ENCODE results near the gene MAD1L1.

DNA sequence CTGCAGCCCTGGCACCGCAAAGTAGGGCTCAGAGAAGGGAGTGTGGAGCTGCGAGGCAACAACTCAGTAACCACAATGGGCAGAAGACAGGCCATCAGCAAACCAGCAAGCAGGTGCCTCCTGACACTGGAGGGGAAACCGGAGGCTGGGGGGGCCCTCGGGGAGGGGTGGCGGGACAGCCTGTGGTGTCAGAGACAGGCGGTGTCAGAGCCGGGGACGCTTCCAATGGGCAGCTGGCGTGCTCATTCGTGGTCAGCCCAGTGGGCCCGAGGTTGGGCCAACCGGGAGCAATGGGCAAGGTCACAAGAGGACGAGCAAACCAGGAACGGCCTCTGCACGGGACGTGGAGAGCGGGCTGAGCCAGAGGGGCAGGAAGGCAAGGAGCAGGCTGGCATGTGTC is 158.1 kb downstream of the MAD1L1 start:
- TF ChIP-seq RAD21 (IDR thresholded peaks at IDR 0.05; ENCODE audit: low read depth), result no peak
- no peak for TF ChIP-seq CBX3 (IDR thresholded peaks at IDR 0.05; ENCODE audit: low read depth)
- TF ChIP-seq EZH2 (IDR thresholded peaks at IDR 0.05), result no peak
- TF ChIP-seq, protein P1, sequence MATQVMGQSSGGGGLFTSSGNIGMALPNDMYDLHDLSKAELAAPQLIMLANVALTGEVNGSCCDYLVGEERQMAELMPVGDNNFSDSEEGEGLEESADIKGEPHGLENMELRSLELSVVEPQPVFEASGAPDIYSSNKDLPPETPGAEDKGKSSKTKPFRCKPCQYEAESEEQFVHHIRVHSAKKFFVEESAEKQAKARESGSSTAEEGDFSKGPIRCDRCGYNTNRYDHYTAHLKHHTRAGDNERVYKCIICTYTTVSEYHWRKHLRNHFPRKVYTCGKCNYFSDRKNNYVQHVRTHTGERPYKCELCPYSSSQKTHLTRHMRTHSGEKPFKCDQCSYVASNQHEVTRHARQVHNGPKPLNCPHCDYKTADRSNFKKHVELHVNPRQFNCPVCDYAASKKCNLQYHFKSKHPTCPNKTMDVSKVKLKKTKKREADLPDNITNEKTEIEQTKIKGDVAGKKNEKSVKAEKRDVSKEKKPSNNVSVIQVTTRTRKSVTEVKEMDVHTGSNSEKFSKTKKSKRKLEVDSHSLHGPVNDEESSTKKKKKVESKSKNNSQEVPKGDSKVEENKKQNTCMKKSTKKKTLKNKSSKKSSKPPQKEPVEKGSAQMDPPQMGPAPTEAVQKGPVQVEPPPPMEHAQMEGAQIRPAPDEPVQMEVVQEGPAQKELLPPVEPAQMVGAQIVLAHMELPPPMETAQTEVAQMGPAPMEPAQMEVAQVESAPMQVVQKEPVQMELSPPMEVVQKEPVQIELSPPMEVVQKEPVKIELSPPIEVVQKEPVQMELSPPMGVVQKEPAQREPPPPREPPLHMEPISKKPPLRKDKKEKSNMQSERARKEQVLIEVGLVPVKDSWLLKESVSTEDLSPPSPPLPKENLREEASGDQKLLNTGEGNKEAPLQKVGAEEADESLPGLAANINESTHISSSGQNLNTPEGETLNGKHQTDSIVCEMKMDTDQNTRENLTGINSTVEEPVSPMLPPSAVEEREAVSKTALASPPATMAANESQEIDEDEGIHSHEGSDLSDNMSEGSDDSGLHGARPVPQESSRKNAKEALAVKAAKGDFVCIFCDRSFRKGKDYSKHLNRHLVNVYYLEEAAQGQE (IDR thresholded peaks at IDR 0.05; ENCODE audit: low read depth), result no peak
- TF ChIP-seq JUND (IDR thresholded peaks at IDR 0.05), result no peak
- no peak for TF ChIP-seq ZNF274 (IDR thresholded peaks at IDR 0.05; ENCODE audit: low read depth, low read length)
- TF ChIP-seq, protein P2, sequence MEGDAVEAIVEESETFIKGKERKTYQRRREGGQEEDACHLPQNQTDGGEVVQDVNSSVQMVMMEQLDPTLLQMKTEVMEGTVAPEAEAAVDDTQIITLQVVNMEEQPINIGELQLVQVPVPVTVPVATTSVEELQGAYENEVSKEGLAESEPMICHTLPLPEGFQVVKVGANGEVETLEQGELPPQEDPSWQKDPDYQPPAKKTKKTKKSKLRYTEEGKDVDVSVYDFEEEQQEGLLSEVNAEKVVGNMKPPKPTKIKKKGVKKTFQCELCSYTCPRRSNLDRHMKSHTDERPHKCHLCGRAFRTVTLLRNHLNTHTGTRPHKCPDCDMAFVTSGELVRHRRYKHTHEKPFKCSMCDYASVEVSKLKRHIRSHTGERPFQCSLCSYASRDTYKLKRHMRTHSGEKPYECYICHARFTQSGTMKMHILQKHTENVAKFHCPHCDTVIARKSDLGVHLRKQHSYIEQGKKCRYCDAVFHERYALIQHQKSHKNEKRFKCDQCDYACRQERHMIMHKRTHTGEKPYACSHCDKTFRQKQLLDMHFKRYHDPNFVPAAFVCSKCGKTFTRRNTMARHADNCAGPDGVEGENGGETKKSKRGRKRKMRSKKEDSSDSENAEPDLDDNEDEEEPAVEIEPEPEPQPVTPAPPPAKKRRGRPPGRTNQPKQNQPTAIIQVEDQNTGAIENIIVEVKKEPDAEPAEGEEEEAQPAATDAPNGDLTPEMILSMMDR (IDR thresholded peaks at IDR 0.05 in 2 of 3, conservative IDR thresholded peaks at IDR 0.05 in 1 of 3; ENCODE audit: borderline replicate concordance in 1 of 3, insufficient read depth in 1 of 3, low read depth in 2 of 3, low read length in 2 of 3), result no peak
- TF ChIP-seq, protein P3, sequence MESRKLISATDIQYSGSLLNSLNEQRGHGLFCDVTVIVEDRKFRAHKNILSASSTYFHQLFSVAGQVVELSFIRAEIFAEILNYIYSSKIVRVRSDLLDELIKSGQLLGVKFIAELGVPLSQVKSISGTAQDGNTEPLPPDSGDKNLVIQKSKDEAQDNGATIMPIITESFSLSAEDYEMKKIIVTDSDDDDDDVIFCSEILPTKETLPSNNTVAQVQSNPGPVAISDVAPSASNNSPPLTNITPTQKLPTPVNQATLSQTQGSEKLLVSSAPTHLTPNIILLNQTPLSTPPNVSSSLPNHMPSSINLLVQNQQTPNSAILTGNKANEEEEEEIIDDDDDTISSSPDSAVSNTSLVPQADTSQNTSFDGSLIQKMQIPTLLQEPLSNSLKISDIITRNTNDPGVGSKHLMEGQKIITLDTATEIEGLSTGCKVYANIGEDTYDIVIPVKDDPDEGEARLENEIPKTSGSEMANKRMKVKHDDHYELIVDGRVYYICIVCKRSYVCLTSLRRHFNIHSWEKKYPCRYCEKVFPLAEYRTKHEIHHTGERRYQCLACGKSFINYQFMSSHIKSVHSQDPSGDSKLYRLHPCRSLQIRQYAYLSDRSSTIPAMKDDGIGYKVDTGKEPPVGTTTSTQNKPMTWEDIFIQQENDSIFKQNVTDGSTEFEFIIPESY (IDR thresholded peaks at IDR 0.05; ENCODE audit: extremely low read depth, insufficient replicate concordance, low read length), result no peak
